ENCODE measurements around the gene CCDC195. TPM values are rescaled to one million over a fixed set of nuclear protein-coding genes. Genes with fewer than 3 reads are reported as not detected.

CCDC195 gene
- total and polyA plus RNA-seq, 2 donors (not counting 1 experiment from before 2014, with no cell fraction given), result not detected

DNA sequence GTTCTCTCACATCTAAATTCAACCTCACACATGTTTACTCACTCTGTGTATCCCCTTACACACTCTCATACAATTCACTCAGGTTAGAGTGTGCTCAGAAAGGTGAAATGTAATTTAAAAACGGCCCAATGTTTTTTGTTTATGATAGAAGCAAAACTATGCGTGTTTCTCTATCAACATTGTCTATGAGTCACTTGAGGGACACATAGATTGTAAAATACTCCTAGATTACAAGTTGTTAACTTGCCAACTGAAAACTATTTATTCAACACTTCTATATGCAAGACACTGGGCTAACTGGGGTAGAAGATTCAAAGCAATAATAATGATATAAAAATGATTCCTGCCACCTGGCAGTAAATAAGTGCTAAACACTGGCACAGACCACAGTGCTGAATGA is 24.6 kb downstream of the CCDC195 start:
- WGBS (ENCODE audit: insufficient coverage), result no CpG with 5 or more reads among the region's 2 CpGs
- H3K9ac ChIP-seq (ENCODE audit: low read length), result no peak overlapping the region
- TF ChIP-seq, protein P1, sequence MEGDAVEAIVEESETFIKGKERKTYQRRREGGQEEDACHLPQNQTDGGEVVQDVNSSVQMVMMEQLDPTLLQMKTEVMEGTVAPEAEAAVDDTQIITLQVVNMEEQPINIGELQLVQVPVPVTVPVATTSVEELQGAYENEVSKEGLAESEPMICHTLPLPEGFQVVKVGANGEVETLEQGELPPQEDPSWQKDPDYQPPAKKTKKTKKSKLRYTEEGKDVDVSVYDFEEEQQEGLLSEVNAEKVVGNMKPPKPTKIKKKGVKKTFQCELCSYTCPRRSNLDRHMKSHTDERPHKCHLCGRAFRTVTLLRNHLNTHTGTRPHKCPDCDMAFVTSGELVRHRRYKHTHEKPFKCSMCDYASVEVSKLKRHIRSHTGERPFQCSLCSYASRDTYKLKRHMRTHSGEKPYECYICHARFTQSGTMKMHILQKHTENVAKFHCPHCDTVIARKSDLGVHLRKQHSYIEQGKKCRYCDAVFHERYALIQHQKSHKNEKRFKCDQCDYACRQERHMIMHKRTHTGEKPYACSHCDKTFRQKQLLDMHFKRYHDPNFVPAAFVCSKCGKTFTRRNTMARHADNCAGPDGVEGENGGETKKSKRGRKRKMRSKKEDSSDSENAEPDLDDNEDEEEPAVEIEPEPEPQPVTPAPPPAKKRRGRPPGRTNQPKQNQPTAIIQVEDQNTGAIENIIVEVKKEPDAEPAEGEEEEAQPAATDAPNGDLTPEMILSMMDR (IDR thresholded peaks at IDR 0.05), result no peak
- TF ChIP-seq EZH2 (IDR thresholded peaks at IDR 0.05; ENCODE audit: borderline replicate concordance, insufficient read depth, low read depth, low read length, poor library complexity, severe bottlenecking), result no peak
- H3K4me2 ChIP-seq (replicated peaks; ENCODE audit: low read depth, low read length, poor library complexity, severe bottlenecking), result no peak overlapping the region
- ATAC-seq (ENCODE audit: low read depth) (no peak), DNase-seq (no peak)
- no peaks in the 10 kb centered on the region for H3K27me3 ChIP-seq (replicated peaks in 1 of 4; ENCODE audit: control extremely low read depth in 1 of 4, control insufficient read depth in 3 of 4, insufficient read depth in 4 of 4, low read length in 3 of 4)
- ChIA-PET POLR2A (no interaction called here), CTCF (interaction anchor here (0.7 to 0.8 kb wide), 2 partner anchors 23 to 837 kb away, joined by 3 read pairs; no protein-coding TSS in a partner anchor)
- H3K4me3 Mint-ChIP-seq, result no peak overlapping the region
- no peaks in the 10 kb centered on the region for H3K27me3 Mint-ChIP-seq
- no peaks in the 10 kb centered on the region for H4K20me1 ChIP-seq (ENCODE audit: control insufficient read depth, insufficient read depth, low read length, poor library complexity, severe bottlenecking)
- H3K9me3 ChIP-seq (ENCODE audit: control extremely low read depth in 1 of 3, control insufficient read depth in 2 of 3, insufficient read depth in 1 of 3, low read length in 2 of 3), result no peaks in the 10 kb centered on the region
- H3K79me2 ChIP-seq (ENCODE audit: control insufficient read depth, insufficient read depth, low read length), result no peaks in the 10 kb centered on the region
- H2AFZ ChIP-seq (ENCODE audit: insufficient read depth, low read depth, low read length, poor library complexity, severe bottlenecking), result no peak overlapping the region
- no peaks in the 10 kb centered on the region for H3K4me1 Mint-ChIP-seq
- no peak overlapping the region for H3K27ac ChIP-seq (ENCODE audit: low read length in 2 of 2)
- H3K4me3 ChIP-seq (ENCODE audit: control extremely low read depth in 1 of 5, extremely low read depth in 1 of 5, insufficient read depth in 1 of 5, low read depth in 2 of 5, low read length in 4 of 5), result no peak overlapping the region
- no peaks in the 10 kb centered on the region for H3K36me3 ChIP-seq (replicated peaks in 1 of 2; ENCODE audit: control extremely low read depth in 1 of 2, control insufficient read depth in 1 of 2, extremely low read depth in 1 of 2, insufficient read depth in 2 of 2, low read length in 1 of 2)
- H3K9me3 Mint-ChIP-seq (ENCODE audit: insufficient read depth), result no peaks in the 10 kb centered on the region
- intact Hi-C loops (cut with micrococcal nuclease), result no loop called here
- H3K27ac Mint-ChIP-seq, result no peak overlapping the region
- no peaks in the 10 kb centered on the region for H3K4me1 ChIP-seq (ENCODE audit: control insufficient read depth in 2 of 2, insufficient read depth in 2 of 2, low read length in 2 of 2)

- H3K9ac ChIP-seq (ENCODE audit: low read length), result no peak overlapping the region
- DNase-seq (no peak), ATAC-seq (ENCODE audit: low read depth) (no peak)
- 75% methylated on average over 1 of the region's 2 CpGs for WGBS (ENCODE audit: insufficient coverage)
- no peaks in the 10 kb centered on the region for H4K20me1 ChIP-seq (ENCODE audit: control insufficient read depth, insufficient read depth, low read length, poor library complexity, severe bottlenecking)
- no peak overlapping the region for H3K4me3 ChIP-seq (ENCODE audit: control extremely low read depth in 1 of 5, extremely low read depth in 1 of 5, insufficient read depth in 1 of 5, low read depth in 2 of 5, low read length in 4 of 5)
- H3K4me2 ChIP-seq (replicated peaks; ENCODE audit: low read depth, low read length, poor library complexity, severe bottlenecking), result no peak overlapping the region
- no peaks in the 10 kb centered on the region for H3K4me1 ChIP-seq (ENCODE audit: control insufficient read depth in 2 of 2, insufficient read depth in 2 of 2, low read length in 2 of 2)
- TF ChIP-seq, protein P1 (IDR thresholded peaks at IDR 0.05), result no peak
- no peak for TF ChIP-seq EZH2 (IDR thresholded peaks at IDR 0.05; ENCODE audit: borderline replicate concordance, insufficient read depth, low read depth, low read length, poor library complexity, severe bottlenecking)
- CTCF ChIA-PET, result interaction anchor here (0.7 to 0.8 kb wide), 2 partner anchors 22 to 837 kb away, joined by 3 read pairs; no protein-coding TSS in a partner anchor
- intact Hi-C loops (cut with micrococcal nuclease), result no loop called here
- H3K27me3 ChIP-seq (replicated peaks in 1 of 4; ENCODE audit: control extremely low read depth in 1 of 4, control insufficient read depth in 3 of 4, insufficient read depth in 4 of 4, low read length in 3 of 4), result no peaks in the 10 kb centered on the region
- no peak overlapping the region for H3K27ac ChIP-seq (ENCODE audit: low read length in 2 of 2)
- H3K4me3 Mint-ChIP-seq, result no peak overlapping the region
- no peaks in the 10 kb centered on the region for H3K9me3 ChIP-seq (ENCODE audit: control extremely low read depth in 1 of 3, control insufficient read depth in 2 of 3, insufficient read depth in 1 of 3, low read length in 2 of 3)
- H3K27ac Mint-ChIP-seq, result no peak overlapping the region
- no peaks in the 10 kb centered on the region for H3K79me2 ChIP-seq (ENCODE audit: control insufficient read depth, insufficient read depth, low read length)
- H3K27me3 Mint-ChIP-seq, result no peaks in the 10 kb centered on the region
- POLR2A ChIA-PET, result no interaction called here
- no peak overlapping the region for H2AFZ ChIP-seq (ENCODE audit: insufficient read depth, low read depth, low read length, poor library complexity, severe bottlenecking)
- no peaks in the 10 kb centered on the region for H3K4me1 Mint-ChIP-seq
- no peaks in the 10 kb centered on the region for H3K9me3 Mint-ChIP-seq (ENCODE audit: insufficient read depth)
- no peaks in the 10 kb centered on the region for H3K36me3 ChIP-seq (replicated peaks in 1 of 2; ENCODE audit: control extremely low read depth in 1 of 2, control insufficient read depth in 1 of 2, extremely low read depth in 1 of 2, insufficient read depth in 2 of 2, low read length in 1 of 2)
Measured at GRCh38 chr2:224690868-224691267, 25.3 kb downstream of the CCDC195 start.
